ENCODE results near the gene NAXD. TPM values are rescaled to one million over a fixed set of nuclear protein-coding genes. Genes with fewer than 3 reads are reported as not detected.
"Not testable (repeated sequence)": the region's sequence is repeated elsewhere in the genome, so short reads cannot be mapped to it uniquely, and the experiment has no call there.

The NAXD gene
- total RNA-seq: 10 to 100 TPM; 27.1 to 35.5 (median 34.0) TPM
- polyA plus RNA-seq: 10 to 100 TPM; 25.1 to 40.9 (median 35.8) TPM
- long read RNA-seq, donor 1, partial matches to known transcripts: 0 of 6 reads
- long read RNA-seq, donor 1, other reads (novel, unspliced or antisense): 6 of 6 reads
- long read RNA-seq, donor 2: 0 reads

- peak within 1 kb of the TSS; percentile 85 to 95 (median 92) for H3K27ac ChIP-seq
Measured at GRCh38 chr13:110615322-110616102, at the start of gene NAXD. Gene NAXD (plus strand): TSS chr13:110615545. CDS start chr13:110615602, 57 bp downstream.

GRCh38 chr13:110566171-110566570 lies 49.2 kb upstream of the NAXD start:
- Histone ChIP-seq H3K4me1 (peaks cover 0 to 26% (median 14%) of the 10 kb centered on the region in 6 donors), H3K27ac (no peak overlapping the region), H3K27me3 (replicated peaks in 1 of 7) (peaks cover 0 to 5% (median 0%) of the 10 kb centered on the region in 7 donors), H3K36me3 (peaks cover 0 to 9% (median 0%) of the 10 kb centered on the region in 6 donors), H3K9me3 (no peaks in the 10 kb centered on the region), H3K4me3 (no peak overlapping the region)
- DNase-seq: no peak
- no peak for TF ChIP-seq POLR2AphosphoS5 (IDR thresholded peaks at IDR 0.05)
- no peak for TF ChIP-seq POLR2A (IDR thresholded peaks at IDR 0.05)
- no peak for TF ChIP-seq CTCF (IDR thresholded peaks at IDR 0.05 in 8 of 11, conservative IDR thresholded peaks at IDR 0.05 in 3 of 11)
- 87 to 94% (median 93%) methylated on average over 9 of the region's 9 CpGs for WGBS, 5 donors
- intact Hi-C loops (cut with DNase I; ENCODE audit: low total_unique reads): no loop called here

More at GRCh38 chr13:110615322-110616102, at the start of gene NAXD:
- H3K27me3 ChIP-seq (replicated peaks in 1 of 7): no peaks in the 10 kb centered on the region
- peaks cover 0 to 4% (median 0%) of the 10 kb centered on the region in 6 donors for H3K36me3 ChIP-seq
- intact Hi-C loops (cut with DNase I; ENCODE audit: low total_unique reads): no loop called here
- peaks cover 0 to 8% (median 0%) of the 10 kb centered on the region in 8 donors for H3K9me3 ChIP-seq
- peak; percentile 95 for DNase-seq
- WGBS, 5 donors: 0 to 3% (median 2%) methylated on average over 35 to 95 of the region's 95 CpGs
- H3K4me3 ChIP-seq: peak within 1 kb of the TSS; percentile 67 to 96 (median 86)
- H3K4me1 ChIP-seq: peaks cover 19 to 51% (median 33%) of the 10 kb centered on the region in 6 donors
- TF ChIP-seq POLR2A (IDR thresholded peaks at IDR 0.05) (peak in 1 of 3 donors; percentile 42), POLR2AphosphoS5 (IDR thresholded peaks at IDR 0.05) (peak; percentile 88 to 92 (median 90)), CTCF (IDR thresholded peaks at IDR 0.05 in 8 of 11, conservative IDR thresholded peaks at IDR 0.05 in 3 of 11) (no peak)

DNA sequence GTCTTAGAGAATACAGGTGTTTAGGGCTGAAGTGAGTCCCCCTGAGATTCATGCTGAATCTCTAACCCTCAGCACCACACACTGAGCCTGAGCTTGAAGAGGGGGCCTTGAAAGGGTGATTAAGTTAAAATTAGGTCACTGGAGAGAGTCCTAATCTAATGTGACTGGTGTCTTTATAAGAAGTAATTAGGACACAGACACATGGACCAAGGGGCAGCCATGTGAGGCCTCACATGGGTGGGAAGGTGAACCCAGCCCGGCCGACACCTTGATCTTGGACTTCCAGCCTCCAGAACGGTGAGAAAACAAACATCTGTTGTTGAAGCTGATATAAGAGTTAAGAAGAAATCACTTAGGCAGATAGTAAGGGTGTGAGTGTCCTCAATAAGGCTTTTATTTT lies 46.7 kb upstream of the NAXD start:
- TF ChIP-seq POLR2A (IDR thresholded peaks at IDR 0.05): no peak
- WGBS, 5 donors: 92 to 95% (median 93%) methylated on average over 3 of the region's 3 CpGs
- Histone ChIP-seq H3K4me3 (no peak overlapping the region), H3K9me3 (no peaks in the 10 kb centered on the region), H3K27me3 (replicated peaks in 1 of 7) (peaks cover 0 to 19% (median 0%) of the 10 kb centered on the region in 7 donors), H3K27ac (no peak overlapping the region), H3K36me3 (peaks cover 0 to 9% (median 0%) of the 10 kb centered on the region in 6 donors), H3K4me1 (peaks cover 0 to 5% (median 2%) of the 10 kb centered on the region in 6 donors)
- intact Hi-C loops (cut with DNase I; ENCODE audit: low total_unique reads): no loop called here
- no peak for DNase-seq

GRCh38 chr13:110569962-110570361 lies 45.4 kb upstream of the NAXD start:
- H3K27ac ChIP-seq; H3K9me3 ChIP-seq; H3K36me3 ChIP-seq; intact Hi-C loops (cut with DNase I; ENCODE audit: low total_unique reads); H3K4me3 ChIP-seq; DNase-seq; H3K4me1 ChIP-seq: not testable (repeated sequence)
- 85 to 93% (median 92%) methylated on average over 7 of the region's 7 CpGs for WGBS, 5 donors
- peaks cover 0 to 24% (median 0%) of the 10 kb centered on the region in 7 donors for H3K27me3 ChIP-seq (replicated peaks in 1 of 7)

GRCh38 chr13:110570886-110571285 lies 44.5 kb upstream of the NAXD start:
- H3K9me3 ChIP-seq: no peaks in the 10 kb centered on the region
- no peak for TF ChIP-seq CTCF (IDR thresholded peaks at IDR 0.05 in 8 of 11, conservative IDR thresholded peaks at IDR 0.05 in 3 of 11)
- no peak for TF ChIP-seq POLR2AphosphoS5 (IDR thresholded peaks at IDR 0.05)
- no peak for TF ChIP-seq POLR2A (IDR thresholded peaks at IDR 0.05)
- no peaks in the 10 kb centered on the region for H3K36me3 ChIP-seq
- 86 to 90% (median 89%) methylated on average over 10 of the region's 10 CpGs for WGBS, 5 donors
- H3K27ac ChIP-seq: no peak overlapping the region
- H3K4me3 ChIP-seq: no peak overlapping the region
- peaks cover 0 to 14% (median 10%) of the 10 kb centered on the region in 6 donors for H3K4me1 ChIP-seq
- intact Hi-C loops (cut with DNase I; ENCODE audit: low total_unique reads): no loop called here
- DNase-seq: no peak
- peaks cover 0 to 24% (median 0%) of the 10 kb centered on the region in 7 donors for H3K27me3 ChIP-seq (replicated peaks in 1 of 7)

All from spleen (tissue), 13 donors.